IMR-90 (cell line): ENCODE measurements around the gene PEX7.

Experiments used
- CHD1 ChIP-seq: IDR thresholded peaks from 2 replicates; pipeline ENCODE4 v1.6.1; 2012; ENCODE audit warnings: low read depth, low read length, improper control_type of control experiment
- CTCF ChIP-seq: conservative IDR thresholded peaks from 2 replicates; pipeline ENCODE4 v1.5.1; 2012; ENCODE audit warnings: mild to moderate bottlenecking, low read depth, low read length, improper control_type of control experiment
- ELK1 ChIP-seq: fragments of 150-350 bp; IDR thresholded peaks from 2 replicates; pipeline ENCODE4 v1.6.1; 2016; ENCODE audit warnings: low read depth, mild to moderate bottlenecking, low read length, moderate library complexity, borderline replicate concordance
- MAFK ChIP-seq: IDR thresholded peaks from 2 replicates; pipeline ENCODE4 v1.6.1; 2012; ENCODE audit warnings: low read depth, low read length, improper control_type of control experiment
- MXI1 ChIP-seq: IDR thresholded peaks from 2 replicates; pipeline ENCODE4 v1.6.1; 2012; ENCODE audit warnings: low read depth, mild to moderate bottlenecking, low read length, moderate library complexity, borderline replicate concordance
- POLR2A ChIP-seq: IDR thresholded peaks from 2 replicates; pipeline ENCODE4 v1.6.1; 2012; ENCODE audit warnings: mild to moderate bottlenecking, low read depth, low read length

GRCh38 chr6:136784910-136785746 is 37.3 kb upstream of the PEX7 start:
- no peak for TF ChIP-seq CTCF
- TF ChIP-seq MXI1: no peak
- TF ChIP-seq MAFK: no peak
- no peak for TF ChIP-seq POLR2A
- no peak for TF ChIP-seq CHD1
- TF ChIP-seq ELK1: no peak
